ENCODE measurements around the gene PCSK2. TPM values are rescaled to one million over a fixed set of nuclear protein-coding genes. Genes with fewer than 3 reads are reported as not detected.

The PCSK2 gene
- total RNA-seq, 2 experiments from 2014 or later: not detected

GRCh38 chr20:17365831-17366230, 139.0 kb downstream of the PCSK2 start:
- H3K4me3 Mint-ChIP-seq: no peak overlapping the region
- no peaks in the 10 kb centered on the region for H3K36me3 Mint-ChIP-seq (ENCODE audit: low read depth)
- H3K27ac Mint-ChIP-seq: no peak overlapping the region
- ChIA-PET CTCF (interaction anchor here (0.9 kb wide), 1 partner anchor 9 kb away, joined by 3 read pairs; no protein-coding TSS in a partner anchor), POLR2A (no interaction called here)
- no peaks in the 10 kb centered on the region for H3K4me1 Mint-ChIP-seq
- no peak for DNase-seq
- H3K27me3 Mint-ChIP-seq: peaks cover 4% of the 10 kb centered on the region
- H3K9me3 Mint-ChIP-seq: no peaks in the 10 kb centered on the region

GRCh38 chr20:17369506-17369905, 142.7 kb downstream of the PCSK2 start:
- Mint-ChIP-seq H3K27ac (no peak overlapping the region), H3K27me3 (peaks cover 4% of the 10 kb centered on the region), H3K9me3 (no peaks in the 10 kb centered on the region), H3K4me3 (no peak overlapping the region), H3K36me3 (ENCODE audit: low read depth) (no peaks in the 10 kb centered on the region), H3K4me1 (no peaks in the 10 kb centered on the region)
- DNase-seq: no peak
- POLR2A ChIA-PET: no interaction called here
- CTCF ChIA-PET: no interaction called here

- H3K27ac Mint-ChIP-seq: no peak overlapping the region
- no peaks in the 10 kb centered on the region for H3K9me3 Mint-ChIP-seq
- H3K36me3 Mint-ChIP-seq (ENCODE audit: low read depth): no peaks in the 10 kb centered on the region
- no peak for DNase-seq
- H3K27me3 Mint-ChIP-seq: peaks cover 4% of the 10 kb centered on the region
- POLR2A ChIA-PET: no interaction called here
- H3K4me1 Mint-ChIP-seq: no peaks in the 10 kb centered on the region
- CTCF ChIA-PET: no interaction called here
- no peak overlapping the region for H3K4me3 Mint-ChIP-seq
Observed at GRCh38 chr20:17372806-17373440, 146.1 kb downstream of the PCSK2 start.

GRCh38 chr20:17374086-17374485, 147.2 kb downstream of the PCSK2 start:
- Mint-ChIP-seq H3K4me3 (no peak overlapping the region), H3K27ac (no peak overlapping the region), H3K4me1 (no peaks in the 10 kb centered on the region), H3K27me3 (peaks cover 4% of the 10 kb centered on the region), H3K9me3 (no peaks in the 10 kb centered on the region), H3K36me3 (ENCODE audit: low read depth) (no peaks in the 10 kb centered on the region)
- DNase-seq: no peak
- CTCF ChIA-PET: interaction anchor here (0.9 to 1.1 kb wide), 2 partner anchors 8 to 28 kb away, joined by 3 read pairs; no protein-coding TSS in a partner anchor
- POLR2A ChIA-PET: no interaction called here

- Mint-ChIP-seq H3K4me1 (no peaks in the 10 kb centered on the region), H3K27ac (no peak overlapping the region), H3K4me3 (no peak overlapping the region), H3K27me3 (no peaks in the 10 kb centered on the region), H3K9me3 (no peaks in the 10 kb centered on the region), H3K36me3 (ENCODE audit: low read depth) (no peaks in the 10 kb centered on the region)
- CTCF ChIA-PET: no interaction called here
- POLR2A ChIA-PET: no interaction called here
- DNase-seq: no peak
Observed at GRCh38 chr20:17376031-17376430, 149.2 kb downstream of the PCSK2 start.

GRCh38 chr20:17377231-17377630, 150.4 kb downstream of the PCSK2 start:
- ChIA-PET POLR2A (no interaction called here), CTCF (no interaction called here)
- Mint-ChIP-seq H3K4me3 (no peak overlapping the region), H3K27me3 (no peaks in the 10 kb centered on the region), H3K4me1 (no peaks in the 10 kb centered on the region), H3K9me3 (no peaks in the 10 kb centered on the region), H3K36me3 (ENCODE audit: low read depth) (no peaks in the 10 kb centered on the region), H3K27ac (no peak overlapping the region)
- no peak for DNase-seq

GRCh38 chr20:17379651-17380050, 152.8 kb downstream of the PCSK2 start:
- CTCF ChIA-PET: no interaction called here
- no peaks in the 10 kb centered on the region for H3K9me3 Mint-ChIP-seq
- H3K27me3 Mint-ChIP-seq: no peaks in the 10 kb centered on the region

GRCh38 chr20:17380801-17381200, 154.0 kb downstream of the PCSK2 start:
- peaks cover 5% of the 10 kb centered on the region for H3K27me3 Mint-ChIP-seq
- no peaks in the 10 kb centered on the region for H3K36me3 Mint-ChIP-seq (ENCODE audit: low read depth)
- no peak overlapping the region for H3K4me3 Mint-ChIP-seq
- no peak for DNase-seq
- H3K9me3 Mint-ChIP-seq: no peaks in the 10 kb centered on the region
- CTCF ChIA-PET: no interaction called here
- POLR2A ChIA-PET: no interaction called here
- no peak overlapping the region for H3K27ac Mint-ChIP-seq
- H3K4me1 Mint-ChIP-seq: no peaks in the 10 kb centered on the region

More at GRCh38 chr20:17379651-17380050, 152.8 kb downstream of the PCSK2 start:
- Mint-ChIP-seq H3K36me3 (ENCODE audit: low read depth) (no peaks in the 10 kb centered on the region), H3K4me3 (no peak overlapping the region), H3K4me1 (no peaks in the 10 kb centered on the region), H3K27ac (no peak overlapping the region)
- DNase-seq: no peak
- POLR2A ChIA-PET: no interaction called here

GRCh38 chr20:17381724-17382123, 154.9 kb downstream of the PCSK2 start:
- no peaks in the 10 kb centered on the region for H3K36me3 Mint-ChIP-seq (ENCODE audit: low read depth)
- H3K9me3 Mint-ChIP-seq: no peaks in the 10 kb centered on the region
- peaks cover 7% of the 10 kb centered on the region for H3K27me3 Mint-ChIP-seq
- DNase-seq: no peak
- no peak overlapping the region for H3K27ac Mint-ChIP-seq
- ChIA-PET POLR2A (no interaction called here), CTCF (no interaction called here)
- H3K4me1 Mint-ChIP-seq: no peaks in the 10 kb centered on the region
- H3K4me3 Mint-ChIP-seq: no peak overlapping the region

- ChIA-PET POLR2A (no interaction called here), CTCF (no interaction called here)
- Mint-ChIP-seq H3K4me3 (no peak overlapping the region), H3K4me1 (no peaks in the 10 kb centered on the region), H3K27me3 (peaks cover 7% of the 10 kb centered on the region), H3K27ac (no peak overlapping the region), H3K9me3 (no peaks in the 10 kb centered on the region), H3K36me3 (ENCODE audit: low read depth) (no peaks in the 10 kb centered on the region)
- DNase-seq: no peak
Observed at GRCh38 chr20:17385798-17386197, 159.0 kb downstream of the PCSK2 start.

- CTCF ChIA-PET: no interaction called here
- no peak for DNase-seq
- Mint-ChIP-seq H3K9me3 (no peaks in the 10 kb centered on the region), H3K27ac (no peak overlapping the region), H3K27me3 (peaks cover 7% of the 10 kb centered on the region), H3K4me3 (no peak overlapping the region), H3K36me3 (ENCODE audit: low read depth) (no peaks in the 10 kb centered on the region), H3K4me1 (no peaks in the 10 kb centered on the region)
- POLR2A ChIA-PET: no interaction called here
Observed at GRCh38 chr20:17390655-17391054, 163.8 kb downstream of the PCSK2 start.

- H3K27me3 Mint-ChIP-seq: peaks cover 7% of the 10 kb centered on the region
- no peaks in the 10 kb centered on the region for H3K36me3 Mint-ChIP-seq (ENCODE audit: low read depth)
- H3K4me3 Mint-ChIP-seq: no peak overlapping the region
- no peak for DNase-seq
- no peak overlapping the region for H3K27ac Mint-ChIP-seq
- ChIA-PET POLR2A (no interaction called here), CTCF (no interaction called here)
- no peaks in the 10 kb centered on the region for H3K9me3 Mint-ChIP-seq
- no peaks in the 10 kb centered on the region for H3K4me1 Mint-ChIP-seq
Observed at GRCh38 chr20:17391127-17391771, 164.4 kb downstream of the PCSK2 start.

- ChIA-PET CTCF (no interaction called here), POLR2A (no interaction called here)
- H3K4me3 Mint-ChIP-seq: no peak overlapping the region
- peaks cover 7% of the 10 kb centered on the region for H3K27me3 Mint-ChIP-seq
- no peaks in the 10 kb centered on the region for H3K36me3 Mint-ChIP-seq (ENCODE audit: low read depth)
- H3K4me1 Mint-ChIP-seq: no peaks in the 10 kb centered on the region
- H3K9me3 Mint-ChIP-seq: no peaks in the 10 kb centered on the region
- no peak for DNase-seq
- no peak overlapping the region for H3K27ac Mint-ChIP-seq
Observed at GRCh38 chr20:17394411-17394810, 167.6 kb downstream of the PCSK2 start.

GRCh38 chr20:17395729-17396128, 168.9 kb downstream of the PCSK2 start:
- no peaks in the 10 kb centered on the region for H3K4me1 Mint-ChIP-seq
- peaks cover 10% of the 10 kb centered on the region for H3K27me3 Mint-ChIP-seq
- no peak overlapping the region for H3K4me3 Mint-ChIP-seq
- no peaks in the 10 kb centered on the region for H3K36me3 Mint-ChIP-seq (ENCODE audit: low read depth)
- no peaks in the 10 kb centered on the region for H3K9me3 Mint-ChIP-seq
- no peak overlapping the region for H3K27ac Mint-ChIP-seq
- CTCF ChIA-PET: no interaction called here
- POLR2A ChIA-PET: no interaction called here
- no peak for DNase-seq

All from activated CD4-positive, alpha-beta T cell treated with anti-CD3 and anti-CD28 coated beads, Interleukin-2, amount 10 ng/mL, durations not matched to agents 7 days and 5 days (primary cell).